ENCODE results near the gene CSMD2. TPM values are rescaled to one million over a fixed set of nuclear protein-coding genes. Genes with fewer than 3 reads are reported as not detected.

The CSMD2 gene
- total and polyA plus RNA-seq, 2 donors (not counting 1 experiment from before 2014, with no cell fraction given): 2.2 to 7.6 TPM

DNA sequence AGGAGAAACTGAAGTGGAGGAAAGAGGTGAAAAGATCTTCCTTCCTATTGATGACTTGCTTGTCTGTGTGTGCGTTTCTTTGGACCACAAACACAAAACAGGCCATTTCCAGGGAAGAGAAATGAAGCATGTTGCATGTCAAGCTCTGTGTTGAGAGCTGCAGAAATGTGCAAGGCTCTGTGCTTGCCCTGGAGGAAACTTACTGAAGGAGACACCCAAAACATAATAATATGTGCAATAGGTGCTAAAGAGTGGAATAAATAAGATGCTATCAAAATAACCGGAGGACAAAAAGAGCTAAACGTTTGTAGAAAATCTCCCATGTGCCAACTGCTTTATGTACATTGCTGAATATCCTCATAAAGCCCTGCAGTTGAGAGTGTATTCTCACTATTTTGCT is 496.3 kb downstream of the CSMD2 start:
- DNase-seq (ENCODE audit: low read depth in 2 of 2): no peak
- Histone ChIP-seq H3K27ac (ENCODE audit: insufficient read depth, low read length) (no peak overlapping the region), H3K27me3 (ENCODE audit: control insufficient read depth, insufficient read depth, low read length) (no peaks in the 10 kb centered on the region), H3K79me2 (ENCODE audit: control insufficient read depth, insufficient read depth, low read length) (no peaks in the 10 kb centered on the region), H3K4me1 (ENCODE audit: control insufficient read depth, extremely low read depth, insufficient read depth, low read length) (peaks cover 4% of the 10 kb centered on the region), H2AFZ (ENCODE audit: low read length) (no peak overlapping the region), H4K20me1 (ENCODE audit: control insufficient read depth, extremely low read depth, insufficient read depth, low read length) (no peaks in the 10 kb centered on the region), H3K9me3 (ENCODE audit: control insufficient read depth, insufficient read depth, low read depth, low read length) (no peaks in the 10 kb centered on the region), H3K4me2 (ENCODE audit: extremely low read depth, insufficient read depth, low read length) (no peak overlapping the region), H3K4me3 (replicated peaks in 1 of 4; ENCODE audit: control extremely low read depth in 1 of 4, insufficient read depth in 1 of 4, low read depth in 3 of 4, low read length in 4 of 4) (no peak overlapping the region), H3K36me3 (ENCODE audit: control insufficient read depth, insufficient read depth, low read length) (no peaks in the 10 kb centered on the region), H3K9ac (ENCODE audit: insufficient read depth, low read length) (no peak overlapping the region)
- TF ChIP-seq, protein P1, sequence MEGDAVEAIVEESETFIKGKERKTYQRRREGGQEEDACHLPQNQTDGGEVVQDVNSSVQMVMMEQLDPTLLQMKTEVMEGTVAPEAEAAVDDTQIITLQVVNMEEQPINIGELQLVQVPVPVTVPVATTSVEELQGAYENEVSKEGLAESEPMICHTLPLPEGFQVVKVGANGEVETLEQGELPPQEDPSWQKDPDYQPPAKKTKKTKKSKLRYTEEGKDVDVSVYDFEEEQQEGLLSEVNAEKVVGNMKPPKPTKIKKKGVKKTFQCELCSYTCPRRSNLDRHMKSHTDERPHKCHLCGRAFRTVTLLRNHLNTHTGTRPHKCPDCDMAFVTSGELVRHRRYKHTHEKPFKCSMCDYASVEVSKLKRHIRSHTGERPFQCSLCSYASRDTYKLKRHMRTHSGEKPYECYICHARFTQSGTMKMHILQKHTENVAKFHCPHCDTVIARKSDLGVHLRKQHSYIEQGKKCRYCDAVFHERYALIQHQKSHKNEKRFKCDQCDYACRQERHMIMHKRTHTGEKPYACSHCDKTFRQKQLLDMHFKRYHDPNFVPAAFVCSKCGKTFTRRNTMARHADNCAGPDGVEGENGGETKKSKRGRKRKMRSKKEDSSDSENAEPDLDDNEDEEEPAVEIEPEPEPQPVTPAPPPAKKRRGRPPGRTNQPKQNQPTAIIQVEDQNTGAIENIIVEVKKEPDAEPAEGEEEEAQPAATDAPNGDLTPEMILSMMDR (conservative IDR thresholded peaks at IDR 0.05 in 1 of 2, IDR thresholded peaks at IDR 0.05 in 1 of 2; ENCODE audit: low read depth in 1 of 2, low read length in 2 of 2): no peak
- TF ChIP-seq EZH2 (IDR thresholded peaks at IDR 0.05; ENCODE audit: low read length, missing control alignments): no peak

DNA sequence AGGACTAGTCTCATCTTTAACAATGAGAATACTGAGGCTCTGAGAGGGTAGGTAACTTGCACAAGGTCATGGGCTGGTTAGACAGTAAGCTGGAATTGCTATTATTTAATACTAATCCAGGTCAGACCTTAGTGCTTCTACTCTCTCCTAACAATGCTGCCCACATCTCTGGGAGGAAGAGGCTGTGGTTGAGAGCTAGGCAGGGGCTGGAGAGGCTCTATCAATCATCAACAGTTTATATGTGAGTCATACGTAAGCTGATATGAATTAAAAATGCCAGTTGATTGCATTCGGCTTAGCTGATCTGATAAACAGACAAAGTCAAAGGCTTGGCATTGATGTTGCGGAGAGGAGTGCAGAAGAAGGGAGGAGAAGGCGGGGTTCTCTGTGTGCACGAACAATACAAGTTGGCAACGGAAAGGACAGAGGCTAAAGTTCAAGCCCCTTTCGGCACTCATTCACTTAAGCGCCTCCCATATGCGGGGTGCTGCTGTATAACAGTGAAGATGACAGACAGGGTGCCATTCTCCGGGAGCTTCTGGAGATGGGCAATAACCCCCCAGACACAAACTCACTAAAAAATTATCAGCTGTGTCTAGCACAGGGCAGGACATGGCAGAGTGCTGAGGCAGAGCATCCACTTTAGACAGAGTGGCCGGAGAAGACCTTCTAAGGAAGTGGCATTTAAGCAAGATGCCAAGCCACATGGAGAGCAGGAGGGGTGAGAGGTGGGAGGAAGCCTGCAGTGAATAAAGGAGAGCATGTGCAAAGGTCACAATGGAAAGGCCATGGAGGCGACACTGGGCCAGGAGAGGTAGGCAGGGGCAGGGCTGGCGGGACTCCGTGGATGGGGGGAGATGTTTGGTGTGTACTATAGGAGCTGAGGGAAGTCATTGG is 497.4 kb downstream of the CSMD2 start:
- Histone ChIP-seq H3K4me1 (ENCODE audit: control insufficient read depth, extremely low read depth, insufficient read depth, low read length) (peaks cover 4% of the 10 kb centered on the region), H3K27me3 (ENCODE audit: control insufficient read depth, insufficient read depth, low read length) (no peaks in the 10 kb centered on the region), H3K27ac (ENCODE audit: insufficient read depth, low read length) (no peak overlapping the region), H3K9ac (ENCODE audit: insufficient read depth, low read length) (no peak overlapping the region), H3K79me2 (ENCODE audit: control insufficient read depth, insufficient read depth, low read length) (no peaks in the 10 kb centered on the region), H4K20me1 (ENCODE audit: control insufficient read depth, extremely low read depth, insufficient read depth, low read length) (no peaks in the 10 kb centered on the region), H3K4me3 (replicated peaks in 1 of 4; ENCODE audit: control extremely low read depth in 1 of 4, insufficient read depth in 1 of 4, low read depth in 3 of 4, low read length in 4 of 4) (no peak overlapping the region), H3K36me3 (ENCODE audit: control insufficient read depth, insufficient read depth, low read length) (no peaks in the 10 kb centered on the region), H2AFZ (ENCODE audit: low read length) (no peak overlapping the region), H3K4me2 (ENCODE audit: extremely low read depth, insufficient read depth, low read length) (no peak overlapping the region), H3K9me3 (ENCODE audit: control insufficient read depth, insufficient read depth, low read depth, low read length) (no peaks in the 10 kb centered on the region)
- DNase-seq (ENCODE audit: low read depth in 2 of 2): peak in 1 of 2 donors; percentile 64
- no peak for TF ChIP-seq EZH2 (IDR thresholded peaks at IDR 0.05; ENCODE audit: low read length, missing control alignments)
- TF ChIP-seq, protein P1 (conservative IDR thresholded peaks at IDR 0.05 in 1 of 2, IDR thresholded peaks at IDR 0.05 in 1 of 2; ENCODE audit: low read depth in 1 of 2, low read length in 2 of 2): no peak

DNA sequence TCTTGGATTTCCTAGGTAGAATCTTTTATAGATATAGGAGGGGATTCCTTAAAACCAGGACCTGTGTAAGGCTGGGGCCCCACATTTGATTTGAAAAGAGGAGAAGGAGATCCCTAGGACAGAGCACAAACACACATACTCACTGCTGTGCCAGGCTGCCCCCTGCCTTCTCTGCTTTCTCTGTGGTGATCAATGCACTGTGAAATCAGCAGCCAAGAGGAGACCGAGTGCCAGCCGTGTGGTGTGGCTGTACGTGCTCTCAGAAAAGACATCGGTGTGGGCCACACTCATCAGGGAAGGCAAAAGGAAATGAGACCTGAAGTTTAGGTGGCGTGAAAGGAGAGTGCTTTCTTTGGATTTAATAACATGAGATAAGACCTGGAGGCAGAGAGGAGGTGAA is 498.4 kb downstream of the CSMD2 start:
- Histone ChIP-seq H3K9me3 (ENCODE audit: control insufficient read depth, insufficient read depth, low read depth, low read length) (no peaks in the 10 kb centered on the region), H3K4me1 (ENCODE audit: control insufficient read depth, extremely low read depth, insufficient read depth, low read length) (peaks cover 4% of the 10 kb centered on the region), H3K36me3 (ENCODE audit: control insufficient read depth, insufficient read depth, low read length) (no peaks in the 10 kb centered on the region), H4K20me1 (ENCODE audit: control insufficient read depth, extremely low read depth, insufficient read depth, low read length) (no peaks in the 10 kb centered on the region), H3K27ac (ENCODE audit: insufficient read depth, low read length) (no peak overlapping the region), H3K27me3 (ENCODE audit: control insufficient read depth, insufficient read depth, low read length) (no peaks in the 10 kb centered on the region), H3K9ac (ENCODE audit: insufficient read depth, low read length) (no peak overlapping the region), H2AFZ (ENCODE audit: low read length) (no peak overlapping the region), H3K4me3 (replicated peaks in 1 of 4; ENCODE audit: control extremely low read depth in 1 of 4, insufficient read depth in 1 of 4, low read depth in 3 of 4, low read length in 4 of 4) (no peak overlapping the region), H3K4me2 (ENCODE audit: extremely low read depth, insufficient read depth, low read length) (no peak overlapping the region), H3K79me2 (ENCODE audit: control insufficient read depth, insufficient read depth, low read length) (no peaks in the 10 kb centered on the region)
- TF ChIP-seq, protein P1 (conservative IDR thresholded peaks at IDR 0.05 in 1 of 2, IDR thresholded peaks at IDR 0.05 in 1 of 2; ENCODE audit: low read depth in 1 of 2, low read length in 2 of 2): no peak
- no peak for DNase-seq (ENCODE audit: low read depth in 2 of 2)
